Peyer's patch (tissue), 4 donors: Measurements from ENCODE around the gene PPP2R5B. TPM values are rescaled to one million over a fixed set of nuclear protein-coding genes. Genes with fewer than 3 reads are reported as not detected.

Experiments used
- DNase-seq, 3 donors: peaks; one replicate each; pipeline ENCODE4 v3.0.0-alpha.2; 2017 to 2019
- H3K27ac ChIP-seq, 4 donors: fragments of 200-600 bp; sonication (generic); one replicate each; pipeline ENCODE4 v1.5.1; 2016 to 2019
- H3K27me3 ChIP-seq, 2 donors: fragments of 200-600 bp; sonication (generic); one replicate each; pipeline ENCODE4 v1.5.1; 2019
- H3K36me3 ChIP-seq, 3 donors: fragments of 200-600 bp; sonication (generic); one replicate each; pipeline ENCODE4 v1.5.1; 2016 to 2019
- H3K4me1 ChIP-seq, 4 donors: fragments of 200-600 bp; sonication (generic); one replicate each; pipeline ENCODE4 v1.5.1; 2016 to 2019
- H3K4me3 ChIP-seq, 4 donors: fragments of 200-600 bp; sonication (generic); 1 replicate in 3 of 4; 2 replicates in 1 of 4; pipeline ENCODE4 v1.5.1; 2016 to 2019; ENCODE audit warnings: mild to moderate bottlenecking in 1 of 4
- H3K9me3 ChIP-seq, 4 donors: fragments of 200-600 bp; sonication (generic); one replicate each; pipeline ENCODE4 v1.5.1; 2016 to 2019; ENCODE audit warnings: mild to moderate bottlenecking in 1 of 4
- POLR2A ChIP-seq, 2 donors: fragments of 450-650 bp; IDR thresholded peaks; one replicate each; pipeline ENCODE4 v1.5.1; 2017; ENCODE audit warnings: antibody characterized with exemption in 2 of 2, mild to moderate bottlenecking in 2 of 2, moderate library complexity in 2 of 2
- total RNA-seq, 4 donors: library from RNA; depleted of rRNA; stranded (reverse); fragments of >200 nt; gene quantifications; one replicate each; pipeline ENCODE4 v1.1.0, GENCODE V29; 2016
- TF ChIP-seq, protein P1 (sequence below), 6 experiments: fragments of 450-650 bp in 4 of 6; fragments of 200-600 bp in 2 of 6; sonication (generic) in 1 of 6; IDR thresholded peaks; one replicate each; pipeline ENCODE4 v1.5.1; 2017 to 2019; ENCODE audit warnings: antibody characterized with exemption in 6 of 6, mild to moderate bottlenecking in 3 of 6, moderate library complexity in 1 of 6

PPP2R5B gene
- total RNA-seq, 4 donors from 2014 or later, result 20.0 to 46.2 (median 22.5) TPM

DNA sequence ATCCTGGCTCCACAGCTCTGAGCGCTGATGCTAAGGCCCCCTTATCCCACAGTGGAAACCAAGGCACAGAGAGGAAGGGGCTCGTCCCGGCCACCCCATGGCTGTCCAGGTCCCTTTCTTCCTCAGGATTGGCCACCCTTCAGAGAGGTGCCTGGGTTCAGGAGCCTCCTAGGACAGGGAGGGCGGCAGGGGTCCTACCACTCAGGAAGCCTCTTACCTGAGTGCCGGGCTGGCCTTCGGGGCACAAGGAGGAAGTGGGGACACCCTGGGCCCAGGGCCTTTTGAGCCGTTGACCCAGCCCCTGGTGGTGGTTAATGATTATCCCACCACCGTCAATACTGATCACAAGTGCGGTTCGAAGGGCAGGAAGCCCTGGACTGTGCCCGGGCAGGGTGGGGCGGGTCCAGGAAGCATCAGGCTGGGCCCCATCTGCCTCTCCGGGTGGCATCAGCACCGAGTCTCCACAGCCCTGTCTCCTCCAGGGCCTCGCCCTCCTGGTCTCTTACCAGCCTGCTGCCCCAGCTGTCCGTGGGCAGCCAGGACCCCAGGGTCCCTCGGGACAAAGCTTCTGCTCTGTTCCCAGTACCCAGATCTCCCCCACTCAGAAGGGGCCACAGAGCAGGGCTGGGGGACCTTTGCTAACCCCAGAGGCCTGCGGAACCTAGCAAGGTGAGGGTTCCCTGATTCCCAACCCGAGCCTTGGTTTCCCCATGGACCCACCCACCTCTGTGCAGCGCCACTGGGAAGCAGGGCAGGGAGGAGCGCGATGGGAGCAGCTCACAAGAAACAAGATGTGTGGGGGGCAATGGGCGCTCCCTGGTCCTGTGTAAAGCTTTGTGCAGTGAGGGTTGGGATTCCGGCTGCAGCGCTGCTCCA is 31.1 kb upstream of the PPP2R5B start:
- Histone ChIP-seq H3K27me3 (no peaks in the 10 kb centered on the region), H3K4me1 (peaks cover 0 to 16% (median 1%) of the 10 kb centered on the region in 4 donors), H3K9me3 (no peaks in the 10 kb centered on the region), H3K4me3 (peak overlapping the region in 3 of 4 donors; percentile 45 to 85 (median 61)), H3K36me3 (peaks cover 0 to 53% (median 0%) of the 10 kb centered on the region in 3 donors), H3K27ac (peak overlapping the region; percentile 35 to 100 (median 90))
- DNase-seq, result peak in 2 of 3 donors; percentile 93 to 94
- TF ChIP-seq, protein P1, sequence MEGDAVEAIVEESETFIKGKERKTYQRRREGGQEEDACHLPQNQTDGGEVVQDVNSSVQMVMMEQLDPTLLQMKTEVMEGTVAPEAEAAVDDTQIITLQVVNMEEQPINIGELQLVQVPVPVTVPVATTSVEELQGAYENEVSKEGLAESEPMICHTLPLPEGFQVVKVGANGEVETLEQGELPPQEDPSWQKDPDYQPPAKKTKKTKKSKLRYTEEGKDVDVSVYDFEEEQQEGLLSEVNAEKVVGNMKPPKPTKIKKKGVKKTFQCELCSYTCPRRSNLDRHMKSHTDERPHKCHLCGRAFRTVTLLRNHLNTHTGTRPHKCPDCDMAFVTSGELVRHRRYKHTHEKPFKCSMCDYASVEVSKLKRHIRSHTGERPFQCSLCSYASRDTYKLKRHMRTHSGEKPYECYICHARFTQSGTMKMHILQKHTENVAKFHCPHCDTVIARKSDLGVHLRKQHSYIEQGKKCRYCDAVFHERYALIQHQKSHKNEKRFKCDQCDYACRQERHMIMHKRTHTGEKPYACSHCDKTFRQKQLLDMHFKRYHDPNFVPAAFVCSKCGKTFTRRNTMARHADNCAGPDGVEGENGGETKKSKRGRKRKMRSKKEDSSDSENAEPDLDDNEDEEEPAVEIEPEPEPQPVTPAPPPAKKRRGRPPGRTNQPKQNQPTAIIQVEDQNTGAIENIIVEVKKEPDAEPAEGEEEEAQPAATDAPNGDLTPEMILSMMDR (IDR thresholded peaks at IDR 0.05), result peak in 3 of 6 experiments; percentile 63 to 70 (median 67)
- peak; percentile 99 for TF ChIP-seq POLR2A (IDR thresholded peaks at IDR 0.05)

DNA sequence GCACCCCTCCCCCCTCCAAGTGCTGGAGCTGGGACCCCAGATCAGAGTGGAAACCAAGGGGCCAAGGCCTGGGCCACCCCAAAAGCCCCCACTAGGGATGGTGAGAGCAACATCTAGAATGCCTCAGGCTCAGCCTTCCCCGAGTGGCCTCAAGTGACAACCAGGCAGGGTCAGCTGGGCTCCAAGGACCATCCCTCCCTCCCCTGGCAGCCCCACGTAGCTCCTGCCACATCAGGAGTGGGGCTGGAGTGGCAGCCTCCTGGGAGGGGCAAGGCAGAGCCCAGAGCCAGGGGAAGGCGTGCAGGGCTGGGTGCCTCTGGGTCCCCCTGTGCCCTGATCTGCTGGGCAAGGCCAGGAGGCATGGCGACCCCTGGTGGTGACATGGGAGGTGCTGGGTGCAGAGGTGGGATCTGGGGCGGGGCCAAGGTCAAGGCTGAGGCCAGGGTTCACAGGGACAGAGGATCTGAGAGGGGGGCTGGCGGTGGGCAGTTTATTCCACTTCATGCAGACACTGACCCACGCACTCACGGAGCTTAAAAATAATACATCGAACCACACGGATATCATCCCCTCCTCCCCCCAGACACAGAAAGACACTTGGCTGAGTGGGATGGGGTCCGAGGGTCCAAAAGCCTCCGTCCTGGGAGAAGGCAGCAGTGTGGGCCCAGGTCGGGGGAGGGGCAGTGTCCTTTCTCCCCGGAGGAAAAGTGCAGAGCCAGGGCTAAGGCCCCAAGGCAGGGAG is 30.2 kb upstream of the PPP2R5B start:
- Histone ChIP-seq H3K27ac (peak overlapping the region; percentile 32 to 100 (median 90)), H3K9me3 (no peaks in the 10 kb centered on the region), H3K4me3 (peak overlapping the region in 3 of 4 donors; percentile 45 to 85 (median 61)), H3K36me3 (peaks cover 0 to 61% (median 0%) of the 10 kb centered on the region in 3 donors), H3K27me3 (no peaks in the 10 kb centered on the region), H3K4me1 (peaks cover 0 to 12% (median 0%) of the 10 kb centered on the region in 4 donors)
- TF ChIP-seq, protein P1 (IDR thresholded peaks at IDR 0.05), result peak; percentile 90 to 98 (median 96)
- TF ChIP-seq POLR2A (IDR thresholded peaks at IDR 0.05), result peak; percentile 72 to 77
- DNase-seq, result peak; percentile 94 to 97 (median 95)

DNA sequence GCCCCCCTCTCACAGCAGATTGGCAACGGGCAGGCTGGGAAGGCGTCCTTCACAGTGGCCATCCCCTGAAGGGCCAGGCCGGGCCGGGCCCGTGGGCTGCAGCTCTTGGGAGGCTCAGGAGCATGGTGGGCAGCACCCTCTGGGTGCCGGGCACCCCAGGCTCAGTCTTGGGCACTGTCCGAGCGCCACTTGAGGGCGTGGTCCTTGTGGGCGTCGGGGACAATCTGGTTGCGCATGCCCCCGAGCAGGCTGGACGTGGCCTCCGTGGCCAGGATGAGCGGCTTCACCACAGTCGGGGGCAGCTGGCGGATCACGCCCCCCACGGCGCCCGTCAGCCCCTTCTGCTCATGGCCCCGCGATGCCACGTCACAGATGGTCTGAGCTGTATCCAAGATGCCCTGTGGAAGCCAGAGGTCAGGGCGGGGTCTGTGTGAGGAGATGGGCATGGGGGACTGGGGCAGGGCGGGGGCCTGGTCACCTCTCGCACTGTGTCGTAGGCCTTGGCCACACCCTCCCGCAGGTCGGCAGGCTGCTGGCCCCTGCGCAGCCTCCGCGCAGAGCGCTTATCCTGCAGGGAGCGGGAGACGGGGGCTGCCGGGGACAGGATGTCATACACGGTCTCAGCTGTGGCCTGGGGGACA is 29.6 kb upstream of the PPP2R5B start:
- Histone ChIP-seq H3K27me3 (no peaks in the 10 kb centered on the region), H3K27ac (peak overlapping the region in 3 of 4 donors; percentile 84 to 100 (median 97)), H3K4me1 (peaks cover 0 to 12% (median 0%) of the 10 kb centered on the region in 4 donors), H3K36me3 (peaks cover 0 to 68% (median 0%) of the 10 kb centered on the region in 3 donors), H3K9me3 (no peaks in the 10 kb centered on the region), H3K4me3 (no peak overlapping the region)
- no peak for TF ChIP-seq POLR2A (IDR thresholded peaks at IDR 0.05)
- TF ChIP-seq, protein P1 (IDR thresholded peaks at IDR 0.05), result no peak
- no peak for DNase-seq

DNA sequence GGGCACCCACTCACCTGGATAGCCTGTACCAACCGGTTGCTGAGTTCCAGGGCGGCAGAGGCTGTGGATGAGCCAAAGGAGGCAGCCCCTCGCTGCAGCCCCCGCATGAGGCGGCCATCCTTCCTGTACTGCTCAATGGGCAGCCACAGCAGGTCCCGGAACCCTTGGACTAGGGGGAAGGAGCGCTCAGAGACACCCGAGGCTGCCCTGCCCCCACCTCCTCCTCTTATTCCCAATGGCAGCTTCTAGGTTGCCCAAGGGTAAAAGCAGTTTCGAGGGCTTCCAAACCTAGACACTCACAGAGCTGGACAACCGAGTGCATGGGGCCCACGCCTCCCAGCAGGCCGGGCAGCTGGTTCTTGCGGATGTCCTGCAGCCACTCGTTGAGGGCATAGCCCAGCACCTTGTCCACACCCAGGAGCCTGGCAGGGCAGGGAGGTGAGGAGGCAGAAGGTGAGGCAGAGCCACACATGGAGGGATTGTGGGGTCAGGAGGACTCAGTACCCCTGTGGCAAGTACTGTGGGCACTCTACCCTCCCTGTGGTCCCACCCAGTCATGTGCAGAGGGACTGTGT is 28.0 kb upstream of the PPP2R5B start:
- H3K4me3 ChIP-seq, result no peak overlapping the region
- peaks cover 0 to 12% (median 0%) of the 10 kb centered on the region in 4 donors for H3K4me1 ChIP-seq
- no peak for DNase-seq
- H3K36me3 ChIP-seq, result peaks cover 0 to 69% (median 0%) of the 10 kb centered on the region in 3 donors
- no peaks in the 10 kb centered on the region for H3K9me3 ChIP-seq
- H3K27me3 ChIP-seq, result no peaks in the 10 kb centered on the region
- no peak for TF ChIP-seq POLR2A (IDR thresholded peaks at IDR 0.05)
- TF ChIP-seq, protein P1 (IDR thresholded peaks at IDR 0.05), result no peak
- no peak overlapping the region for H3K27ac ChIP-seq
